Testis (tissue), 3 donors: ENCODE results near the gene VWA2. TPM values are rescaled to one million over a fixed set of nuclear protein-coding genes. Genes with fewer than 3 reads are reported as not detected.
"Not testable (repeated sequence)": the region's sequence is repeated elsewhere in the genome, so short reads cannot be mapped to it uniquely, and the experiment has no call there.

Experiments used
- DNase-seq: peaks from one replicate; pipeline ENCODE4 v3.0.0-alpha.2; 2019
- H3K27ac ChIP-seq, 2 donors: fragments of 200-600 bp; sonication (generic); one replicate each; pipeline ENCODE4 v1.5.1; 2019
- H3K27me3 ChIP-seq: fragments of 200-600 bp; sonication (generic); one replicate; pipeline ENCODE4 v1.5.1; 2019
- H3K36me3 ChIP-seq: fragments of 200-600 bp; sonication (generic); one replicate; pipeline ENCODE4 v1.5.1; 2017; ENCODE audit warnings: low read depth; ENCODE audit errors: missing control alignments
- H3K4me1 ChIP-seq: fragments of 200-600 bp; sonication (generic); one replicate; pipeline ENCODE4 v1.5.1; 2019
- H3K4me3 ChIP-seq, 2 donors: fragments of 200-600 bp; sonication (generic); one replicate each; pipeline ENCODE4 v1.5.1; 2017 to 2019
- H3K9me3 ChIP-seq: fragments of 200-600 bp; sonication (generic); one replicate; pipeline ENCODE4 v1.5.1; 2017
- POLR2A ChIP-seq: fragments of 450-650 bp; IDR thresholded peaks from one replicate; pipeline ENCODE4 v1.6.1; 2017; ENCODE audit warnings: antibody characterized with exemption, mild to moderate bottlenecking, moderate library complexity
- WGBS, 2 donors: methylation state at CpG; one replicate each; pipeline ENCODE4 v1.1.5; 2018; 5-methylcytosine and 5-hydroxymethylcytosine counted together
- intact Hi-C: fragments of 100-400 bp; cut with DNase I; formaldehyde crosslinking; loops from one replicate; pipeline ENCODE4 v1.15.1; 2023; ENCODE audit warnings: low total_unique reads
- polyA plus RNA-seq: library from polyadenylated mRNA; stranded (reverse); fragments of 350-450 nt; fragmentation: Illumina TruSeq; extraction: RNeasy Lipid Tissue Mini Kit (QIAGEN cat#74804); gene quantifications from one replicate; pipeline ENCODE4 v1.2.3, GENCODE V29; 2014; ENCODE audit warnings: low read depth, low replicate concordance; ENCODE audit not compliant: insufficient read depth
- total RNA-seq, 2 donors: library from RNA; depleted of rRNA; stranded (reverse); fragments of >200 nt; gene quantifications; one replicate each; pipeline ENCODE4 v1.2.3, GENCODE V29; 2016
- TF ChIP-seq, protein P1 (sequence below), 3 experiments: fragments of 450-650 bp in 2 of 3; fragments of 200-600 bp in 1 of 3; sonication (generic) in 1 of 3; IDR thresholded peaks; one replicate each; pipeline ENCODE4 v1.5.1; 2016 to 2019; ENCODE audit warnings: antibody characterized with exemption in 3 of 3, mild to moderate bottlenecking in 2 of 3, moderate library complexity in 1 of 3

VWA2 gene
- total and polyA plus RNA-seq, 3 donors from 2014 or later: 2.4 to 2.6 (median 2.4) TPM

DNA sequence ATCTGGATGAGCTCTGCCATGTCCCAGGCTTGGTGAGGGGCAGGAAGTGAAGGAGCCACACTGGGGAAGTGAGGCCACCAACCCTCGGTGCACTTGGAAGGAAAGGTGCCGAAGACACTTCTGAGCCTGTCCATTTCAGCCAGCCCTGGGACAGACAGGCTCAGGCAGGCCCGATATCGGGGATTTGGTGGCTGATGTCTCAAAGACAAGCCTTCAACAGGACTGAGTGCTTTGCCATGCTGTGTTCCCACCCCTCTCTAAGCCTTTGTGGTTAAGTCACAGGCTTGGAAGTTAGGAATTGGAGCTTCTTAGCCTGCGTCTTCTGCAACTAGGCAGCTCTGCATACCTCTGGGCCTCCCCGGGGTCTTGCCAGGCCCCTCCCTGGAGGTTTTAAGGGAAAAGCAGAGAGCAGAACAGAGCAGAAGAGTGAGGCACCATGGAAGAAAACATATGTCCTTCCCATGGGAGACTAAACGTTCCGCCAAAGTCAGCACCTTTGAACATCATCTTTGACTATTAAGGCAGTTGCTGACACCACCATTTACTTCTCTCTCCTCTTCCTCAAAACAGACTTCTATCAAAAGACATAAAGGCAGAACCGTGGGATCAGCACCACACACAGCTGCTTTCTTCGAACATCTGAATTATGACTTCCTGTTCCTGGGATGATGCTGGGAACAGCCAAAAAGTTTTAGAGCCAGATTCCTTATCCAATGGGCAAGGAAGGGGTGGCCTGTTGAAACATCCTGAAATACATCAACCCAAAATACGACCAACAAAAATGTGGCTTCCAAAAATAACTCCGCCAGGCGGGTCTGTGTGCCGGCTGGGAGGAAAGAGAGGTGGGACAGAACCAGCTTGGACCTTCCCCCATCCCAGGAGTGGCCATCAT, 93.5 kb downstream of the VWA2 start:
- WGBS, 2 donors: 33 to 59% methylated on average over 10 to 14 of the region's 14 CpGs
- H3K9me3 ChIP-seq: no peaks in the 10 kb centered on the region
- no peak overlapping the region for H3K27ac ChIP-seq
- TF ChIP-seq POLR2A: no peak
- TF ChIP-seq, protein P1, sequence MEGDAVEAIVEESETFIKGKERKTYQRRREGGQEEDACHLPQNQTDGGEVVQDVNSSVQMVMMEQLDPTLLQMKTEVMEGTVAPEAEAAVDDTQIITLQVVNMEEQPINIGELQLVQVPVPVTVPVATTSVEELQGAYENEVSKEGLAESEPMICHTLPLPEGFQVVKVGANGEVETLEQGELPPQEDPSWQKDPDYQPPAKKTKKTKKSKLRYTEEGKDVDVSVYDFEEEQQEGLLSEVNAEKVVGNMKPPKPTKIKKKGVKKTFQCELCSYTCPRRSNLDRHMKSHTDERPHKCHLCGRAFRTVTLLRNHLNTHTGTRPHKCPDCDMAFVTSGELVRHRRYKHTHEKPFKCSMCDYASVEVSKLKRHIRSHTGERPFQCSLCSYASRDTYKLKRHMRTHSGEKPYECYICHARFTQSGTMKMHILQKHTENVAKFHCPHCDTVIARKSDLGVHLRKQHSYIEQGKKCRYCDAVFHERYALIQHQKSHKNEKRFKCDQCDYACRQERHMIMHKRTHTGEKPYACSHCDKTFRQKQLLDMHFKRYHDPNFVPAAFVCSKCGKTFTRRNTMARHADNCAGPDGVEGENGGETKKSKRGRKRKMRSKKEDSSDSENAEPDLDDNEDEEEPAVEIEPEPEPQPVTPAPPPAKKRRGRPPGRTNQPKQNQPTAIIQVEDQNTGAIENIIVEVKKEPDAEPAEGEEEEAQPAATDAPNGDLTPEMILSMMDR (IDR thresholded peaks at IDR 0.05): no peak
- intact Hi-C loops: no loop called here
- no peak overlapping the region for H3K4me3 ChIP-seq
- DNase-seq: no peak
- peaks cover 31% of the 10 kb centered on the region for H3K4me1 ChIP-seq
- H3K36me3 ChIP-seq: no peaks in the 10 kb centered on the region
- no peaks in the 10 kb centered on the region for H3K27me3 ChIP-seq

DNA sequence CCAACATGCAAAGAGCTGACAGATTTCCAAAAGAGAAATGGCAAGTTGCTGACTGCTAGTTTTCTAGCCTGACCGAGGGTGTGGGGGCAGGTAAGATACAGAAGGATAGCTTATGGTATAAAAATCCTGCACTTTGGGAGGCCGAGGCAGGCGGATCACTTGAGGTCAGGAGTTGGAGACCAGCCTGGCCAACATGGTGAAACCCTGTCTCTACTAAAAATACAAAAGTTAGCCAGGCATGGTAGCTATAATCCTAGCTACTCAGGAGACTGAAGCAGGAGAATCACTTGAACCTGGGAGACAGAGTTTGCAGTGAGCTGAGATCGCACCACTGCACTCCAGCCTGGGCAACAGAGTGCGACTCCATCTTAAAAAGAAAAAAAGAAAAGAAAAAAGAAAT, 94.4 kb downstream of the VWA2 start:
- H3K27ac ChIP-seq, H3K9me3 ChIP-seq, intact Hi-C loops, H3K27me3 ChIP-seq, H3K4me3 ChIP-seq, H3K36me3 ChIP-seq, DNase-seq: not testable (repeated sequence)
- peaks cover 31% of the 10 kb centered on the region for H3K4me1 ChIP-seq
- WGBS, 2 donors: 78 to 85% methylated on average over 5 of the region's 5 CpGs

DNA sequence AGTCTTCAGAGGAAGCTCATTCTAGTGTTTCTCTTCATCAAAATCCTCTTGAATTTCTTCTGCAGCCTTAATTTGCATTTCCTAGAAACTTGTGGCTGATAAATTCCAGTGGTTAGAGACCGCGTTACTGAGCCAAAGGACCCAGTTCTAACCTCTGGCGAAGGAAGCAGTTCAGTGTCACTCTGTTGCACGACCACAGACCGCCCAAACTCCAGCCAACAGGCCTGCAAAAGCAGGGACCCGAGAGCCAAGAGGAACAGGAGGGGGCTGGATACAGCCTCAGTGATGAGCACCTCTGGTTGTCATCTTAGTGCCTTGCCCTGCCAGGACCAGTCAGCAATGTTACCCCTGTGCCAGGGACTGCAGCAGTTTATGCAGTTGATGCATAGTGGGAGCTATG, 95.2 kb downstream of the VWA2 start:
- no peak for TF ChIP-seq POLR2A
- TF ChIP-seq, protein P1 (IDR thresholded peaks at IDR 0.05): no peak
- Histone ChIP-seq H3K36me3 (no peaks in the 10 kb centered on the region), H3K4me1 (peaks cover 26% of the 10 kb centered on the region), H3K9me3 (no peaks in the 10 kb centered on the region), H3K27me3 (no peaks in the 10 kb centered on the region), H3K27ac (no peak overlapping the region), H3K4me3 (no peak overlapping the region)
- WGBS, 2 donors: 33 to 56% methylated on average over 6 of the region's 6 CpGs
- intact Hi-C loops: no loop called here
- DNase-seq: no peak

DNA sequence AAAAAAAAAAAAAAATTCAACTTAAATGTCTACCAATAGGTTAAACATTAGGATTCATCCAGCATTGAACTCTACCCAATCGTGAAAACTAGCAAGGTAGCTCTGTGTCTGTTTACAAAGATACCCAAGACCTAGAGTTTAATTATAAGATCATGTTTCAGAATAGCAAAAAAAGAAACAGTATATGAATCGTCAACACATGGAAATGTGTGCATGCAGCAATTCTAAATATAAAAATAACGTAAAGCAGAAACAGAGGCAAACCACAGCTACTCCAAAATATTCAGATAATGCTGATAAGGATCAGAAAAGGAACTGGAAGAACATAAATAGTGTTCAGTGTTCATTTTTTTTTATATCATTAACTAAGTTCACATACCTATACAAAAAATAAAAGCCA, 96.6 kb downstream of the VWA2 start:
- Histone ChIP-seq H3K27ac (no peak overlapping the region), H3K9me3 (no peaks in the 10 kb centered on the region), H3K4me3 (no peak overlapping the region), H3K36me3 (no peaks in the 10 kb centered on the region), H3K27me3 (no peaks in the 10 kb centered on the region), H3K4me1 (peaks cover 22% of the 10 kb centered on the region)
- 73 to 82% methylated on average over 3 of the region's 3 CpGs for WGBS, 2 donors
- DNase-seq: no peak
- intact Hi-C loops: no loop called here
- TF ChIP-seq POLR2A: no peak
- TF ChIP-seq, protein P1 (IDR thresholded peaks at IDR 0.05): no peak

DNA sequence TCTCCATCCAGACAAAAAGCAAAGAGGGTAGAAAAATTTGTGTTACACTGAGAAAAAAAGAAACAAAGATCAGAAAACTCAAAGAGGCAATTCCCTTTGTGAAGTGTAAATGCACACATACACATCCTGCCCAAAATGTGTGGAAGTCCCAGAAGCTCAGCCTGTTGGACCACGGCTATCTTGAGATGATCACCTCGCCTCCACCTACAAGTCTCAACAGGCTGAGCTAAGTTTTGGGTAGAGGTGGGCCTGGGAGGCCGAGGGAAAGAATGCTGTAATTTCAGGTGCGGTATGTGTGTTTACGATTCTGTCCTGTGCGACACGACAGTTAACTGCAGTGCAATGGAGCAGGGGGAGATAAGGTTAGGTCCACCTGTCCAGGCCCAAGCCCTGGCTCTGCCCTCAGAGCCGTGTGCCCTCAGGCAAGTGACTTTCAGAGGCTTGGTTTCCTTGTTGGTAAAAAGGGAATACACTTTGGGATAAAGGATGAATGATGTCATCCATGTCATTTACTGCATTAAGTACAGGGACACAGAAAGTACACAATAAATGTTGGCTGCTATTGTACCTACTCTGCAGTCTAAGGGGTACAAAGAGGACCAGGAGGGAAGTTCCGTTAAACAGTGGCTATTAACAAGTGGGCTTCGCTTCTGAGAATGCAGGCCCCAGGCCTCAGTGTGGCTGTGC, 97.9 kb downstream of the VWA2 start:
- no peak for DNase-seq
- no peak overlapping the region for H3K27ac ChIP-seq
- intact Hi-C loops: no loop called here
- TF ChIP-seq POLR2A: no peak
- TF ChIP-seq, protein P1 (IDR thresholded peaks at IDR 0.05): no peak
- no peaks in the 10 kb centered on the region for H3K9me3 ChIP-seq
- H3K36me3 ChIP-seq: no peaks in the 10 kb centered on the region
- H3K4me1 ChIP-seq: peaks cover 22% of the 10 kb centered on the region
- H3K4me3 ChIP-seq: no peak overlapping the region
- no peaks in the 10 kb centered on the region for H3K27me3 ChIP-seq
- WGBS, 2 donors: 90 to 95% methylated on average over 10 of the region's 10 CpGs
